Stomach (tissue), 4 donors: ENCODE results near the gene PRRC2C.

Source experiments
- EP300 ChIP-seq: sonication (generic); formaldehyde crosslinking; IDR thresholded peaks from one replicate; pipeline ENCODE4 v1.6.1; 2017; ENCODE audit warnings: antibody characterized with exemption
- POLR2A ChIP-seq, 4 donors: fragments of 450-650 bp; IDR thresholded peaks; one replicate each; pipeline ENCODE4 v1.6.1; 2016; ENCODE audit warnings: antibody characterized with exemption in 4 of 4, control low read depth in 2 of 4, mild to moderate bottlenecking in 1 of 4, moderate library complexity in 1 of 4
- TF ChIP-seq, protein P1 (sequence below), 7 experiments: fragments of 450-650 bp in 4 of 7; fragments of 200-600 bp in 3 of 7; sonication (generic) in 3 of 7; IDR thresholded peaks; one replicate each; pipeline ENCODE4 v1.5.1; 2016 to 2019; ENCODE audit warnings: antibody characterized with exemption in 7 of 7, control low read depth in 2 of 7, mild to moderate bottlenecking in 1 of 7

- TF ChIP-seq, protein P1, sequence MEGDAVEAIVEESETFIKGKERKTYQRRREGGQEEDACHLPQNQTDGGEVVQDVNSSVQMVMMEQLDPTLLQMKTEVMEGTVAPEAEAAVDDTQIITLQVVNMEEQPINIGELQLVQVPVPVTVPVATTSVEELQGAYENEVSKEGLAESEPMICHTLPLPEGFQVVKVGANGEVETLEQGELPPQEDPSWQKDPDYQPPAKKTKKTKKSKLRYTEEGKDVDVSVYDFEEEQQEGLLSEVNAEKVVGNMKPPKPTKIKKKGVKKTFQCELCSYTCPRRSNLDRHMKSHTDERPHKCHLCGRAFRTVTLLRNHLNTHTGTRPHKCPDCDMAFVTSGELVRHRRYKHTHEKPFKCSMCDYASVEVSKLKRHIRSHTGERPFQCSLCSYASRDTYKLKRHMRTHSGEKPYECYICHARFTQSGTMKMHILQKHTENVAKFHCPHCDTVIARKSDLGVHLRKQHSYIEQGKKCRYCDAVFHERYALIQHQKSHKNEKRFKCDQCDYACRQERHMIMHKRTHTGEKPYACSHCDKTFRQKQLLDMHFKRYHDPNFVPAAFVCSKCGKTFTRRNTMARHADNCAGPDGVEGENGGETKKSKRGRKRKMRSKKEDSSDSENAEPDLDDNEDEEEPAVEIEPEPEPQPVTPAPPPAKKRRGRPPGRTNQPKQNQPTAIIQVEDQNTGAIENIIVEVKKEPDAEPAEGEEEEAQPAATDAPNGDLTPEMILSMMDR (IDR thresholded peaks at IDR 0.05): no peak
- no peak for TF ChIP-seq EP300
- TF ChIP-seq POLR2A (IDR thresholded peaks at IDR 0.05): no peak
Measured at GRCh38 chr1:171595324-171595723, 110.0 kb downstream of the PRRC2C start.
